ENCODE measurements around the gene OTOF. TPM values are rescaled to one million over a fixed set of nuclear protein-coding genes. Genes with fewer than 3 reads are reported as not detected.

The OTOF gene
- total RNA-seq, 1 experiment from 2014 or later: 0.10 TPM

DNA sequence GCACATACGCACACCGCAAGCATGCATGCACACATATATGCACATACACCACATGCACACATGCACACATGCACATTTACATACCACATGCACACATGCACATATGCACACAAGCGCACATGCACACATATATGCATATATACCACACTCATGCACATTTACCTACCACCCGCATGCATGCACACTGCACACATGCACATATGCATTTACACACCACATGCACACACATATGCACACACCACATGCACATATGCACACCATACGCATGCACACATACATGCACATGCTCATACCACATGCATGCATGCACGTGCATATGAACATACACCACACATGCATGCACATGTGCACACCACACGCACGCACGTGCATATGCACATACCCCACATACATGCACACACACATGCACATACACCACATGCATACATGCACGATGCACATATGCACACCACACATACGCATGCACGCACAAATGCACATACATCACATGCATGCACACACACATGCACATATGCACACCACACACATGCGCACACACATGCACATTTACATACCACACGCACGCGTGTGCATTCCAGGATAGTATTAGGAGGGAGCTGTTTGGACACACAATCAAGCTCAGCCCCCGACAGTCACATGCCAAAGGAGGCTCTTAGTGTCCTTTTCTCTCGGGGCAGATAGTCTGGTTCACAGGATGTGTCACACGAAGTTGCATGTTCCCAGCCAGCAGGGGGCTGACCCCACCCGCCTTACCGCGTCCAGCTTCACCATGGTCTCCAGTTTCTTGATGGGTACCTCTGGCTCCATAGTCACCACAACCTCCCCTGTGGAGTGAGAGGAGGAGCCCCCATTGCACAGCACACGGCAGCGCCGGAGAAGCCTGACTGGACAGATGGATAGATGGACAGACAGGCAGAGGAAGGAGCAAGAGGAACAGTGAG, 5.9 kb downstream of the OTOF start:
- BruUV-seq (replicated peaks): no TSS peak
- ChIA-PET RAD21 (ENCODE audit: low non-redundant PET in 1 of 2, low total read pairs in 2 of 2, uncharacterized antibody in 2 of 2, unreplicated experiment in 2 of 2) (interaction anchor here in 1 of 2 experiments (1.0 to 1.7 kb wide), 2 partner anchors 106 kb away, joined by 3 read pairs; no protein-coding TSS in a partner anchor), POLR2A (no interaction called here)

More for the DNA sequence above, 5.9 kb downstream of the OTOF start:
- Histone ChIP-seq H3K27me3 (ENCODE audit: insufficient read depth, low read length) (no peaks in the 10 kb centered on the region), H3K4me1 (ENCODE audit: control insufficient read depth in 1 of 2, insufficient read depth in 2 of 2, low read length in 2 of 2) (no peaks in the 10 kb centered on the region), H3K79me2 (ENCODE audit: insufficient read depth, low read length) (no peaks in the 10 kb centered on the region), H3K9ac (ENCODE audit: low read length) (no peak overlapping the region), H3K4me3 (replicated peaks in 1 of 2; ENCODE audit: low read depth in 1 of 2, low read length in 2 of 2) (no peak overlapping the region), H4K20me1 (ENCODE audit: insufficient read depth) (no peaks in the 10 kb centered on the region), H2AFZ (ENCODE audit: low read depth, low read length, poor library complexity, severe bottlenecking) (no peak overlapping the region), H3K9me2 (ENCODE audit: insufficient read depth) (no peaks in the 10 kb centered on the region), H3K9me3 (ENCODE audit: control insufficient read depth in 1 of 2, insufficient read depth in 1 of 2, low read depth in 1 of 2, low read length in 2 of 2) (no peaks in the 10 kb centered on the region), H3K27ac (ENCODE audit: low read depth, low read length) (no peak overlapping the region), H3K36me3 (ENCODE audit: control insufficient read depth in 1 of 2, insufficient read depth in 2 of 2, low read length in 2 of 2) (no peaks in the 10 kb centered on the region), H3K4me2 (ENCODE audit: low read length) (no peak overlapping the region)
- CTCF ChIA-PET: interaction anchor here (0.7 to 1.0 kb wide), 2 partner anchors 9 to 106 kb away, joined by 3 to 4 read pairs; no protein-coding TSS in a partner anchor
- TF ChIP-seq CTCF (IDR thresholded peaks at IDR 0.05 in 2 of 3, conservative IDR thresholded peaks at IDR 0.05 in 1 of 3; ENCODE audit: borderline replicate concordance in 1 of 3, insufficient read depth in 1 of 3, low read depth in 2 of 3, low read length in 2 of 3): peak in 2 of 3 experiments; percentile 22 to 29; a peak in 2 of 6 replicates
- TF ChIP-seq FOSL1 (IDR thresholded peaks at IDR 0.05; ENCODE audit: low read depth): no peak
- TF ChIP-seq CBX3 (IDR thresholded peaks at IDR 0.05; ENCODE audit: low read depth): no peak
- intact Hi-C loops (cut with micrococcal nuclease): no loop called here
- ATAC-seq (peak; percentile 39; the same call in 1 of the 2 replicates), DNase-seq (ENCODE audit: low read depth, low spot score) (no peak)

All from HCT116 (cell line).